ENCODE results near the gene HM13. TPM values are rescaled to one million over a fixed set of nuclear protein-coding genes. Genes with fewer than 3 reads are reported as not detected.

Gene HM13
- total and polyA plus RNA-seq, 2 of the 13 experiments (the other 11 are each of a cell fraction or from before 2014, with no cell fraction given) = 118 to 243 TPM

DNA sequence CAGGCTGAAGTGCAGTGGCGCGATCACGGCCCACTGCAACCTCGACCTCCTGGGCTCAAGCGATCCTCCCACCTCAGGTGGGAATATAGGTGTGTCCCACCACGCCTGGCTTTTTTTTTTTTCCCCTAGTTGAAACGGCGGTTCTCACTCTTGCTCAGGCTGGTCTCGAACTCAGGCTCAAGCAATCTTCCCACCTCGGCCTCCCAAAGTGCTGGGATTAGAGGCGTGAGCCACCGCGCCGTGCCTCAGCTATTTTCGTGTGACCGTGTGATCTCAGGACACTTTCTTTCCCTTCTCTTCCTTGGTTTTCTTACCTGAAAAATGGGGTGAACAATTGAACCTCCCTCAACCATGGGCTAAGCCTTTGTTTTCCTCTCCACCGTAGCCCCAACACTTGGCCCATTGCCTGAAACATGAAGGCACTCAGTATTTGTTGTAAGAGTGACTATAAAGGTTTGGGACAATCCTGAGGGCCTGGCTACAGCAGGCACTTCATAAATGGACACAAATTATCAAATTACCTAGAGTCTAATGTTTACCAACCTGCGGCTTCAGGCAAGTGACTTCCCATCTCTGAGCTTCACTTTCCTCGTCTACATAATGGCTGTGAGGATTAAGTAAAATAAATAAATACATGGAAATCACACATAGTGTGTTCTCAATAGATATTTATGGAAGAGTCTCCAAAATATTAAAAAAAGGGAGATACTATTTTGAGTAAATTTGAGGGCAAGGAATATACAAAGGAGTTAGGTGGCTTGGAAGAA, 59.5 kb downstream of the HM13 start (continued):
- TF ChIP-seq TEAD2 (CRISPR knock-in tag; IDR thresholded peaks at IDR 0.05) = no peak
- no peak for TF ChIP-seq HHEX (CRISPR knock-in tag; IDR thresholded peaks at IDR 0.05)
- TF ChIP-seq POGK (CRISPR knock-in tag; conservative IDR thresholded peaks at IDR 0.05) = no peak
- no peak for TF ChIP-seq SAFB2 (CRISPR knock-in tag; IDR thresholded peaks at IDR 0.05; ENCODE audit: borderline replicate concordance, low read depth)
- no peak for TF ChIP-seq ZNF121 (CRISPR knock-in tag; IDR thresholded peaks at IDR 0.05)
- TF ChIP-seq, protein P1, sequence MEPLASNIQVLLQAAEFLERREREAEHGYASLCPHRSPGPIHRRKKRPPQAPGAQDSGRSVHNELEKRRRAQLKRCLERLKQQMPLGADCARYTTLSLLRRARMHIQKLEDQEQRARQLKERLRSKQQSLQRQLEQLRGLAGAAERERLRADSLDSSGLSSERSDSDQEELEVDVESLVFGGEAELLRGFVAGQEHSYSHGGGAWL (CRISPR knock-in tag; IDR thresholded peaks at IDR 0.05) = no peak; the same call in 1 of the 2 replicates
- TF ChIP-seq ZNF720 (CRISPR knock-in tag; IDR thresholded peaks at IDR 0.05) = no peak
- 0 out of 2 replicates have a peak, but pooled peaks have one; percentile 58 for TF ChIP-seq PRDM10 (CRISPR knock-in tag; IDR thresholded peaks at IDR 0.05; ENCODE audit: low read depth)
- no peak for TF ChIP-seq ZNF773 (CRISPR knock-in tag; IDR thresholded peaks at IDR 0.05; ENCODE audit: borderline replicate concordance)
- TF ChIP-seq REL (CRISPR knock-in tag; conservative IDR thresholded peaks at IDR 0.05) = no peak
- TF ChIP-seq, protein P2, sequence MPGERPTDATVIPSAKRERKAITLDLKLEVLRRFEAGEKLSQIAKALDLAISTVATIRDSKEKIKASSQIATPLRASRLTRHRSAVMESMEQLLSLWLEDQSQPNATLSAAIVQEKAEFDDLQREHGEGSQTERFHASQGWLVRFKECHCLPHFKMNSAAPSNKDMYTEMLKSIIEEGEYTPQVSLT (CRISPR knock-in tag; IDR thresholded peaks at IDR 0.05; ENCODE audit: borderline replicate concordance, low read depth) = peak; percentile 30; the same call in 1 of the 2 replicates
- TF ChIP-seq REST (IDR thresholded peaks at IDR 0.05; ENCODE audit: borderline replicate concordance in 1 of 2, low read depth in 1 of 2, low read length in 2 of 2) = no peak
- no peak for TF ChIP-seq BCLAF1 (IDR thresholded peaks at IDR 0.05)
- TF ChIP-seq POLR2AphosphoS2 (IDR thresholded peaks at IDR 0.05; ENCODE audit: low read depth, low read length) = no peak
- TF ChIP-seq ZNF225 (CRISPR knock-in tag; IDR thresholded peaks at IDR 0.05) = 0 out of 2 replicates have a peak, but pooled peaks have one; percentile 22

Data from HepG2 (cell line).